MM.1S (cell line): ENCODE results near the gene C3orf49.

Source experiments
- EZH2 ChIP-seq: fragments of 300-600 bp; sonication (generic); optimal IDR thresholded peaks from 2 replicates; pipeline ENCODE3; 2017; ENCODE audit warnings: low read depth, mild to moderate bottlenecking, antibody characterized with exemption, low read length, mixed read lengths
- TF ChIP-seq, protein P1 (sequence below): fragments of 300-600 bp; sonication (generic); IDR thresholded peaks from 2 replicates; pipeline ENCODE4 v1.5.1; 2016; ENCODE audit warnings: antibody characterized with exemption, low read length, mixed read lengths

DNA sequence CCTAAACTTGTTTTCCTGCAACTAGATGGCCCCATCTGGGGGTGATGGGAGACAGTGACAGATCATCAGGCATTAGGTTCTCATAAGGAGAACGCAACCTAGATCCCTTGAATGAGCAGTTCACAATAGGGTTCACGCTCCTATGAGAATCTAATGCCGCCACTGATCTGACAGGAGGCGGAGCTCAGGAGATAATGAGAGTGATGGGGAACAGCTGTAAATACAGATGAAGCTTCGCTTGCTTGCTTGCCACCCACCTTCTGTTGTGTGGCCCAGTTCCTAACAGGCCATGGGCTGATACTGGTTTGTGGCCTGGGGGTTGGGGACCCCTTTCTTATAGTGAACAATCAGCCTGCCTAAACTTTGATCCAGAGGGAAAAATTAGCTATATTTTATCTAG, 15.2 kb upstream of the C3orf49 start:
- TF ChIP-seq, protein P1, sequence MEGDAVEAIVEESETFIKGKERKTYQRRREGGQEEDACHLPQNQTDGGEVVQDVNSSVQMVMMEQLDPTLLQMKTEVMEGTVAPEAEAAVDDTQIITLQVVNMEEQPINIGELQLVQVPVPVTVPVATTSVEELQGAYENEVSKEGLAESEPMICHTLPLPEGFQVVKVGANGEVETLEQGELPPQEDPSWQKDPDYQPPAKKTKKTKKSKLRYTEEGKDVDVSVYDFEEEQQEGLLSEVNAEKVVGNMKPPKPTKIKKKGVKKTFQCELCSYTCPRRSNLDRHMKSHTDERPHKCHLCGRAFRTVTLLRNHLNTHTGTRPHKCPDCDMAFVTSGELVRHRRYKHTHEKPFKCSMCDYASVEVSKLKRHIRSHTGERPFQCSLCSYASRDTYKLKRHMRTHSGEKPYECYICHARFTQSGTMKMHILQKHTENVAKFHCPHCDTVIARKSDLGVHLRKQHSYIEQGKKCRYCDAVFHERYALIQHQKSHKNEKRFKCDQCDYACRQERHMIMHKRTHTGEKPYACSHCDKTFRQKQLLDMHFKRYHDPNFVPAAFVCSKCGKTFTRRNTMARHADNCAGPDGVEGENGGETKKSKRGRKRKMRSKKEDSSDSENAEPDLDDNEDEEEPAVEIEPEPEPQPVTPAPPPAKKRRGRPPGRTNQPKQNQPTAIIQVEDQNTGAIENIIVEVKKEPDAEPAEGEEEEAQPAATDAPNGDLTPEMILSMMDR = no peak
- no peak for TF ChIP-seq EZH2
